Spleen (tissue), 11 donors: ENCODE data around the gene KSR2. TPM values are rescaled to one million over a fixed set of nuclear protein-coding genes. Genes with fewer than 3 reads are reported as not detected.

Experiments
- DNase-seq: peaks from one replicate; pipeline ENCODE4 v3.0.0-alpha.2; 2020
- H3K27ac ChIP-seq, 8 donors: fragments of 200-600 bp; sonication (generic) in 7 of 8; 1 replicate in 4 of 8; 2 replicates in 4 of 8; pipeline versions ENCODE4 v1.5.0 to v1.8.0; 2016 to 2021; ENCODE audit warnings: inconsistent platforms in 4 of 8, mild to moderate bottlenecking in 4 of 8, moderate library complexity in 1 of 8
- H3K27me3 ChIP-seq, 7 donors: fragments of 200-600 bp; sonication (generic) in 6 of 7; replicated peaks in 1 of 7; 1 replicate in 4 of 7; 2 replicates in 3 of 7; pipeline versions ENCODE4 v1.5.0 to v1.8.0; 2016 to 2021; ENCODE audit warnings: inconsistent platforms in 3 of 7, mild to moderate bottlenecking in 1 of 7
- H3K36me3 ChIP-seq, 6 donors: fragments of 200-600 bp; sonication (generic) in 5 of 6; 1 replicate in 4 of 6; 2 replicates in 2 of 6; pipeline versions ENCODE4 v1.5.0 to v1.8.0; 2016 to 2021; ENCODE audit warnings: inconsistent platforms in 2 of 6
- H3K4me1 ChIP-seq, 6 donors: fragments of 200-600 bp; sonication (generic) in 5 of 6; 1 replicate in 3 of 6; 2 replicates in 3 of 6; pipeline versions ENCODE4 v1.5.0 to v1.8.0; 2016 to 2021; ENCODE audit warnings: inconsistent platforms in 3 of 6
- H3K4me3 ChIP-seq, 8 donors: fragments of 200-600 bp; sonication (generic) in 7 of 8; 1 replicate in 4 of 8; 2 replicates in 4 of 8; pipeline versions ENCODE4 v1.5.0 to v1.8.0; 2016 to 2021; ENCODE audit warnings: inconsistent platforms in 4 of 8, mild to moderate bottlenecking in 4 of 8, moderate library complexity in 2 of 8
- H3K9me3 ChIP-seq, 8 donors: fragments of 200-600 bp; sonication (generic) in 7 of 8; 1 replicate in 4 of 8; 2 replicates in 4 of 8; pipeline versions ENCODE4 v1.5.0 to v1.8.0; 2016 to 2021; ENCODE audit warnings: inconsistent platforms in 4 of 8
- POLR2A ChIP-seq, 3 donors: fragments of 450-650 bp; IDR thresholded peaks; one replicate each; pipeline ENCODE4 v1.5.1; 2017; ENCODE audit warnings: antibody characterized with exemption in 3 of 3, mild to moderate bottlenecking in 1 of 3
- POLR2AphosphoS5 ChIP-seq, 3 donors: sonication (generic); formaldehyde crosslinking; IDR thresholded peaks; one replicate each; pipeline ENCODE4 v1.5.1; 2017; ENCODE audit warnings: antibody characterized with exemption in 3 of 3
- WGBS, 5 donors: extraction: QIAGEN DNeasy Blood & Tissue Kit in 3 of 5; methylation state at CpG; one replicate each; pipeline versions ENCODE4 v1.1.5 to v1.1.7; 2013 to 2018; 5-methylcytosine and 5-hydroxymethylcytosine counted together
- intact Hi-C: fragments of 100-400 bp; cut with DNase I; formaldehyde crosslinking; loops from one replicate; pipeline ENCODE4 v1.15.0; 2023; ENCODE audit warnings: low total_unique reads
- polyA plus RNA-seq, 3 donors: library from polyadenylated mRNA; stranded (reverse); fragments of 200-250 nt; gene quantifications; one replicate each; pipeline ENCODE4 v1.2.1, GENCODE V29; 2013
- total RNA-seq, 7 donors: library from RNA; depleted of rRNA in 3 of 7; stranded (reverse); fragments of >200 nt in 3 of 7; fragmentation: NEBNext Ultra II Directional in 4 of 7; extraction: Animal tissue kit (Norgen Biotek cat#: 25700) in 4 of 7; gene quantifications; one replicate each; pipeline versions ENCODE4 v1.1.0 to v1.2.1, GENCODE V29; 2016 to 2021
- TF ChIP-seq, protein P1 (sequence below), 11 experiments: fragments of 200-600 bp in 7 of 11; fragments of 450-650 bp in 4 of 11; sonication (generic) in 4 of 11; IDR thresholded peaks in 8 of 11; conservative IDR thresholded peaks in 3 of 11; 1 replicate in 7 of 11; 2 replicates in 4 of 11; pipeline versions ENCODE4 v1.4.0 to v1.8.0; 2016 to 2021; ENCODE audit warnings: antibody characterized with exemption in 11 of 11, inconsistent platforms in 4 of 11, mild to moderate bottlenecking in 1 of 11
- donor health status: healthy with polysubstance abuse.
- donor health status: DM: no; HTN: no; CAD: no; lungs with moderate emphysema.
- donor health status: DM: no; HTN: no; CAD: no.
- donor health status: Bipolar disorder and iron deficiency.
- donor health status: healthy.
- donor health status: DM: no; HTN: no; CAD: no.
- donor health status: DM: yes; HTN: yes; CAD: no.

Gene KSR2
- total and polyA plus RNA-seq, 10 donors = under 0.01 to 0.09 (median 0.02) TPM; not detected in 4

DNA sequence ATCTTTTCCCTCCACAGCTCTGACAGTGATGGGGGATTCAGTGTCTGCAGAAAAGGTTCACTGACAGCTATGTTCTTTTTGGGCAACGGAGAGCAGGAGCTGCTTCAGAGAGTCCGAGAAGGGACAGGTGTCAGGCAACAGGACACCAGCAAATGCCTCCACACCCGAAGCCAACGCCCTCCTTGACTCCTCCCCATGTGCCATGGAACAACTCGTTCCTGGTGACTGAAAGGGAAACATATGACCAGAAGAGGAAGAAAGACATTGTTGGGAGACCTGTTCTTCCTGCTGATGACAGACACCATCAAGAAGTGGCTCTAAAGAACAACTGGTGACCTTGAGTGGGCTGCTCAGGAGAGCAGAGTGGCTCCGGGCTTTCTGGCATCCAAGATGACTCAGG lies 435.1 kb downstream of the KSR2 start:
- intact Hi-C loops = no loop called here
- TF ChIP-seq, protein P1, sequence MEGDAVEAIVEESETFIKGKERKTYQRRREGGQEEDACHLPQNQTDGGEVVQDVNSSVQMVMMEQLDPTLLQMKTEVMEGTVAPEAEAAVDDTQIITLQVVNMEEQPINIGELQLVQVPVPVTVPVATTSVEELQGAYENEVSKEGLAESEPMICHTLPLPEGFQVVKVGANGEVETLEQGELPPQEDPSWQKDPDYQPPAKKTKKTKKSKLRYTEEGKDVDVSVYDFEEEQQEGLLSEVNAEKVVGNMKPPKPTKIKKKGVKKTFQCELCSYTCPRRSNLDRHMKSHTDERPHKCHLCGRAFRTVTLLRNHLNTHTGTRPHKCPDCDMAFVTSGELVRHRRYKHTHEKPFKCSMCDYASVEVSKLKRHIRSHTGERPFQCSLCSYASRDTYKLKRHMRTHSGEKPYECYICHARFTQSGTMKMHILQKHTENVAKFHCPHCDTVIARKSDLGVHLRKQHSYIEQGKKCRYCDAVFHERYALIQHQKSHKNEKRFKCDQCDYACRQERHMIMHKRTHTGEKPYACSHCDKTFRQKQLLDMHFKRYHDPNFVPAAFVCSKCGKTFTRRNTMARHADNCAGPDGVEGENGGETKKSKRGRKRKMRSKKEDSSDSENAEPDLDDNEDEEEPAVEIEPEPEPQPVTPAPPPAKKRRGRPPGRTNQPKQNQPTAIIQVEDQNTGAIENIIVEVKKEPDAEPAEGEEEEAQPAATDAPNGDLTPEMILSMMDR (IDR thresholded peaks at IDR 0.05 in 8 of 11, conservative IDR thresholded peaks at IDR 0.05 in 3 of 11) = no peak
- TF ChIP-seq POLR2AphosphoS5 (IDR thresholded peaks at IDR 0.05) (no peak), POLR2A (IDR thresholded peaks at IDR 0.05) (no peak)
- Histone ChIP-seq H3K4me3 (no peak overlapping the region), H3K27me3 (peaks cover 0 to 15% (median 0%) of the 10 kb centered on the region in 7 donors), H3K36me3 (no peaks in the 10 kb centered on the region), H3K9me3 (no peaks in the 10 kb centered on the region), H3K27ac (no peak overlapping the region), H3K4me1 (no peaks in the 10 kb centered on the region)
- DNase-seq = no peak
- 55 to 70% (median 64%) methylated on average over 6 of the region's 6 CpGs for WGBS, 5 donors

DNA sequence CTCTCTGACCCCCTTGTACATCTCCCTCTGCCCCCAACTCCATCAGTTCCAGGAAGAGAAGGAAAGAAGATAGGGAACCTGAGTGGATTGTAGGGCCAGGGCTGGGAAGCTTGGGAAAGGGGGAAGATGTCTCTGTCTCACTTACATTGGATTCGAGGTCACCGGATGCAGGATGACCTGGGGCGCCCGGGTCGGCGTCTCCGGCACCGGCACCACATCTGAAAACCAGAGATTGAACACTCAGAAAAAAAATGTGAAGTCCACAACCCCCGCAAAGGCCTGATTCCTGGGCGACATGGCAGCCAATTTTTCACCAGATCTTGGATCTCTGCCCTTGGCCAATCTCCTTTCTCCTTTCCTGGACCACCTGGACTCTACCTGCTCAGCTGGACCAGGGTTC lies 438.0 kb downstream of the KSR2 start:
- Histone ChIP-seq H3K27me3 (peaks cover 0 to 29% (median 3%) of the 10 kb centered on the region in 7 donors), H3K36me3 (no peaks in the 10 kb centered on the region), H3K4me3 (no peak overlapping the region), H3K4me1 (no peaks in the 10 kb centered on the region), H3K27ac (no peak overlapping the region), H3K9me3 (no peaks in the 10 kb centered on the region)
- WGBS, 5 donors = 88 to 95% (median 90%) methylated on average over 10 of the region's 10 CpGs
- DNase-seq = no peak
- TF ChIP-seq POLR2A (IDR thresholded peaks at IDR 0.05) = no peak
- TF ChIP-seq, protein P1 (IDR thresholded peaks at IDR 0.05 in 8 of 11, conservative IDR thresholded peaks at IDR 0.05 in 3 of 11) = no peak
- TF ChIP-seq POLR2AphosphoS5 (IDR thresholded peaks at IDR 0.05) = no peak
- intact Hi-C loops = no loop called here

DNA sequence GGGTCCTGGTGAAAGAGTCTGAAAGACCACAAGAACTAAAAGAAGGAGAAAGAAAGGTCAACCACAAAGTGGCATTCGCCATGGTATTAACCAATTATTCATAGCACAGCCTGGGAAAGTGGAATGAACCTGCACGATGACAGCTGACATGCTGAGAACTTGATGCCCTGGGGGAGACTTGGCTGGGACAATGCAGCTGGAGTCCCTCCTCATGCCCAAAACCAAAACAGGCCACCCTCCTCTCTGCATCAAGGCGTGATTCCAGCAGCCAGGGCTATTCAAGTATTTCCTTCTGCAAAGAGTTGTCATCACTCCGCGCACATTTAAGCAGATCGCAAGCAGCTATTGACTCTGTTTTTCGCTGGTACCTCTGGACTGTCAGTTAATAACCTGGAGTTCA lies 440.3 kb downstream of the KSR2 start:
- Histone ChIP-seq H3K27me3 (peaks cover 0 to 22% (median 0%) of the 10 kb centered on the region in 7 donors), H3K4me3 (no peak overlapping the region), H3K27ac (no peak overlapping the region), H3K36me3 (no peaks in the 10 kb centered on the region), H3K9me3 (no peaks in the 10 kb centered on the region), H3K4me1 (no peaks in the 10 kb centered on the region)
- WGBS, 5 donors = 83 to 92% (median 88%) methylated on average over 6 to 7 of the region's 7 CpGs
- TF ChIP-seq POLR2A (IDR thresholded peaks at IDR 0.05) (no peak), POLR2AphosphoS5 (IDR thresholded peaks at IDR 0.05) (no peak)
- TF ChIP-seq, protein P1 (IDR thresholded peaks at IDR 0.05 in 8 of 11, conservative IDR thresholded peaks at IDR 0.05 in 3 of 11) = no peak
- intact Hi-C loops = no loop called here
- no peak for DNase-seq

DNA sequence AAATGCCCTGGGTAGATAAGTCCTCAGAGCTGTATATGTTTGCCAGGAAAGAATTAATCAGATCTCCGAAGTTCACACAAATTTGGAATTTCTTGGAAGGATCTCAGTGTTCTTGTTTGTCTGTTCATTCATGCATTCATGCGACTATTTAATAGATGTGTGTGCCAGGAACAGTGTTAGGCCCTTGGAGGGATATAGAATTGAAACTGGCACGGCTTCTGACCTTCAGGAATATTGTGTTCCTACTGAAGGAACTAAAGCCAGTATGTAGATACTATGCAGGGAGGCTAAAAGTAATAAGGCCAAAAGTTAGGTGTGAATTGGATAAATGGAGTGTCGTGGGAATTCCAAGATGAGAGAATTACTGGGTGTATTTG lies 441.3 kb downstream of the KSR2 start:
- intact Hi-C loops = no loop called here
- H3K27me3 ChIP-seq = peaks cover 0 to 22% (median 0%) of the 10 kb centered on the region in 7 donors
- H3K9me3 ChIP-seq = no peaks in the 10 kb centered on the region
- no peak overlapping the region for H3K4me3 ChIP-seq
- TF ChIP-seq POLR2AphosphoS5 (IDR thresholded peaks at IDR 0.05) (no peak), POLR2A (IDR thresholded peaks at IDR 0.05) (no peak)
- TF ChIP-seq, protein P1 (IDR thresholded peaks at IDR 0.05 in 8 of 11, conservative IDR thresholded peaks at IDR 0.05 in 3 of 11) = no peak
- H3K27ac ChIP-seq = no peak overlapping the region
- WGBS, 5 donors = 59 to 82% (median 76%) methylated on average over 4 of the region's 4 CpGs
- no peaks in the 10 kb centered on the region for H3K4me1 ChIP-seq
- DNase-seq = no peak
- no peaks in the 10 kb centered on the region for H3K36me3 ChIP-seq
